GM23338 (cell line): ENCODE data around the gene NUP50.

Source experiments
- CREB1 ChIP-seq: fragments of 250-450 bp; sonication (Bioruptor Pico); IDR thresholded peaks from 2 replicates; pipeline ENCODE4 v1.5.0; 2020; ENCODE audit warnings: low read depth, mild to moderate bottlenecking, moderate library complexity
- EZH2 ChIP-seq: fragments of 200-600 bp; sonication (generic); IDR thresholded peaks from one replicate; pipeline ENCODE4 v1.8.0; 2017; ENCODE audit warnings: antibody characterized with exemption, mild to moderate bottlenecking, low read depth; ENCODE audit not compliant: unreplicated experiment
- EZH2phosphoT487 ChIP-seq: fragments of 200-600 bp; sonication (generic); IDR thresholded peaks from one replicate; pipeline ENCODE4 v1.8.1; 2018; ENCODE audit warnings: antibody characterized with exemption; ENCODE audit not compliant: unreplicated experiment
- JUNB ChIP-seq: IDR thresholded peaks from one replicate; pipeline ENCODE4 v1.6.1; 2016; ENCODE audit warnings: antibody characterized with exemption; ENCODE audit not compliant: unreplicated experiment
- NANOG ChIP-seq: IDR thresholded peaks from 2 replicates; pipeline ENCODE4 v1.6.1; 2016; ENCODE audit warnings: antibody characterized with exemption, borderline replicate concordance
- POLR2AphosphoS5 ChIP-seq: IDR thresholded peaks from 2 replicates; pipeline ENCODE4 v1.6.1; 2016; ENCODE audit warnings: antibody characterized with exemption, low read depth
- STAT1 ChIP-seq: IDR thresholded peaks from one replicate; pipeline ENCODE4 v1.6.1; 2016; ENCODE audit warnings: antibody characterized with exemption; ENCODE audit not compliant: unreplicated experiment
- ZNF114 ChIP-seq: fragments of 250-450 bp; sonication (Bioruptor Pico); IDR thresholded peaks from 2 replicates; pipeline ENCODE4 v1.5.0; 2020; ENCODE audit warnings: mild to moderate bottlenecking, moderate library complexity
- ZNF331 ChIP-seq: fragments of 250-450 bp; sonication (Bioruptor Pico); IDR thresholded peaks from 2 replicates; pipeline ENCODE4 v1.5.0; 2020; ENCODE audit warnings: low read depth, mild to moderate bottlenecking, moderate library complexity
- TF ChIP-seq, protein P1 (sequence below): IDR thresholded peaks from one replicate; pipeline ENCODE4 v1.6.1; 2018; ENCODE audit warnings: antibody characterized with exemption; ENCODE audit not compliant: unreplicated experiment
- TF ChIP-seq, protein P2 (sequence below), 2 experiments: fragments of 200-600 bp in 1 of 2; sonication (generic) in 1 of 2; conservative IDR thresholded peaks; 2 replicates each; pipeline versions ENCODE4 v1.5.1 to v1.6.1; 2016 to 2017; ENCODE audit warnings: antibody characterized with exemption in 2 of 2, low read depth in 2 of 2, mild to moderate bottlenecking in 2 of 2, moderate library complexity in 1 of 2
- TF ChIP-seq, protein P3 (sequence below): IDR thresholded peaks from 2 replicates; pipeline ENCODE4 v1.6.1; 2016; ENCODE audit warnings: antibody characterized with exemption
- TF ChIP-seq, protein P4 (sequence below): fragments of 250-450 bp; sonication (Bioruptor Pico); IDR thresholded peaks from 2 replicates; pipeline ENCODE4 v1.5.0; 2020; ENCODE audit warnings: mild to moderate bottlenecking, moderate library complexity

DNA sequence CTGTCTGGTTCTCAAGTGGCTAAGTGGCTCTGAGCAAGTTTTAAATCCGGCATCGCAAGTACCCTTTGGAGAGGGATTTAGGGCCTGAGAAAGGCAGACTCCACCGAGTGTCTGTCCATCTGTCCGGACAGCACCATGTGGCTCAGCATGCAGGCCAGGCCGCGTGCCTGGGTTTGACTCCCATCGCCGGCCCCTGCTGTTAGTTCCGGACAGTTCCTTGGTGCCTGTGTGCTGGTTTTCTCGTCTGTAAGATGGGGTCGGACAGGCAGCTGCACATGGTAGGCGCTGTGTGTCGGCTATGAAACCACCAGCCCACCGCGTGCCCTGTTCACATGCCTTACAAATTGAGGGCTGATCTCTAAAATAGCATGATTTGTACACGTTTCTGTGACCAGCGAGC, 31.0 kb downstream of the NUP50 start:
- TF ChIP-seq, protein P1, sequence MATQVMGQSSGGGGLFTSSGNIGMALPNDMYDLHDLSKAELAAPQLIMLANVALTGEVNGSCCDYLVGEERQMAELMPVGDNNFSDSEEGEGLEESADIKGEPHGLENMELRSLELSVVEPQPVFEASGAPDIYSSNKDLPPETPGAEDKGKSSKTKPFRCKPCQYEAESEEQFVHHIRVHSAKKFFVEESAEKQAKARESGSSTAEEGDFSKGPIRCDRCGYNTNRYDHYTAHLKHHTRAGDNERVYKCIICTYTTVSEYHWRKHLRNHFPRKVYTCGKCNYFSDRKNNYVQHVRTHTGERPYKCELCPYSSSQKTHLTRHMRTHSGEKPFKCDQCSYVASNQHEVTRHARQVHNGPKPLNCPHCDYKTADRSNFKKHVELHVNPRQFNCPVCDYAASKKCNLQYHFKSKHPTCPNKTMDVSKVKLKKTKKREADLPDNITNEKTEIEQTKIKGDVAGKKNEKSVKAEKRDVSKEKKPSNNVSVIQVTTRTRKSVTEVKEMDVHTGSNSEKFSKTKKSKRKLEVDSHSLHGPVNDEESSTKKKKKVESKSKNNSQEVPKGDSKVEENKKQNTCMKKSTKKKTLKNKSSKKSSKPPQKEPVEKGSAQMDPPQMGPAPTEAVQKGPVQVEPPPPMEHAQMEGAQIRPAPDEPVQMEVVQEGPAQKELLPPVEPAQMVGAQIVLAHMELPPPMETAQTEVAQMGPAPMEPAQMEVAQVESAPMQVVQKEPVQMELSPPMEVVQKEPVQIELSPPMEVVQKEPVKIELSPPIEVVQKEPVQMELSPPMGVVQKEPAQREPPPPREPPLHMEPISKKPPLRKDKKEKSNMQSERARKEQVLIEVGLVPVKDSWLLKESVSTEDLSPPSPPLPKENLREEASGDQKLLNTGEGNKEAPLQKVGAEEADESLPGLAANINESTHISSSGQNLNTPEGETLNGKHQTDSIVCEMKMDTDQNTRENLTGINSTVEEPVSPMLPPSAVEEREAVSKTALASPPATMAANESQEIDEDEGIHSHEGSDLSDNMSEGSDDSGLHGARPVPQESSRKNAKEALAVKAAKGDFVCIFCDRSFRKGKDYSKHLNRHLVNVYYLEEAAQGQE = no peak
- TF ChIP-seq JUNB (no peak), ZNF114 (CRISPR knock-in tag) (no peak), EZH2 (no peak), EZH2phosphoT487 (no peak), CREB1 (CRISPR knock-in tag) (no peak), STAT1 (no peak), POLR2AphosphoS5 (no peak), NANOG (no peak), ZNF331 (no peak)
- TF ChIP-seq, protein P2, sequence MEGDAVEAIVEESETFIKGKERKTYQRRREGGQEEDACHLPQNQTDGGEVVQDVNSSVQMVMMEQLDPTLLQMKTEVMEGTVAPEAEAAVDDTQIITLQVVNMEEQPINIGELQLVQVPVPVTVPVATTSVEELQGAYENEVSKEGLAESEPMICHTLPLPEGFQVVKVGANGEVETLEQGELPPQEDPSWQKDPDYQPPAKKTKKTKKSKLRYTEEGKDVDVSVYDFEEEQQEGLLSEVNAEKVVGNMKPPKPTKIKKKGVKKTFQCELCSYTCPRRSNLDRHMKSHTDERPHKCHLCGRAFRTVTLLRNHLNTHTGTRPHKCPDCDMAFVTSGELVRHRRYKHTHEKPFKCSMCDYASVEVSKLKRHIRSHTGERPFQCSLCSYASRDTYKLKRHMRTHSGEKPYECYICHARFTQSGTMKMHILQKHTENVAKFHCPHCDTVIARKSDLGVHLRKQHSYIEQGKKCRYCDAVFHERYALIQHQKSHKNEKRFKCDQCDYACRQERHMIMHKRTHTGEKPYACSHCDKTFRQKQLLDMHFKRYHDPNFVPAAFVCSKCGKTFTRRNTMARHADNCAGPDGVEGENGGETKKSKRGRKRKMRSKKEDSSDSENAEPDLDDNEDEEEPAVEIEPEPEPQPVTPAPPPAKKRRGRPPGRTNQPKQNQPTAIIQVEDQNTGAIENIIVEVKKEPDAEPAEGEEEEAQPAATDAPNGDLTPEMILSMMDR (conservative IDR thresholded peaks at IDR 0.05; ENCODE audit: low read depth in 2 of 2) = no peak
- TF ChIP-seq, protein P3, sequence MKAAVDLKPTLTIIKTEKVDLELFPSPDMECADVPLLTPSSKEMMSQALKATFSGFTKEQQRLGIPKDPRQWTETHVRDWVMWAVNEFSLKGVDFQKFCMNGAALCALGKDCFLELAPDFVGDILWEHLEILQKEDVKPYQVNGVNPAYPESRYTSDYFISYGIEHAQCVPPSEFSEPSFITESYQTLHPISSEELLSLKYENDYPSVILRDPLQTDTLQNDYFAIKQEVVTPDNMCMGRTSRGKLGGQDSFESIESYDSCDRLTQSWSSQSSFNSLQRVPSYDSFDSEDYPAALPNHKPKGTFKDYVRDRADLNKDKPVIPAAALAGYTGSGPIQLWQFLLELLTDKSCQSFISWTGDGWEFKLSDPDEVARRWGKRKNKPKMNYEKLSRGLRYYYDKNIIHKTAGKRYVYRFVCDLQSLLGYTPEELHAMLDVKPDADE = no peak
- TF ChIP-seq, protein P4, sequence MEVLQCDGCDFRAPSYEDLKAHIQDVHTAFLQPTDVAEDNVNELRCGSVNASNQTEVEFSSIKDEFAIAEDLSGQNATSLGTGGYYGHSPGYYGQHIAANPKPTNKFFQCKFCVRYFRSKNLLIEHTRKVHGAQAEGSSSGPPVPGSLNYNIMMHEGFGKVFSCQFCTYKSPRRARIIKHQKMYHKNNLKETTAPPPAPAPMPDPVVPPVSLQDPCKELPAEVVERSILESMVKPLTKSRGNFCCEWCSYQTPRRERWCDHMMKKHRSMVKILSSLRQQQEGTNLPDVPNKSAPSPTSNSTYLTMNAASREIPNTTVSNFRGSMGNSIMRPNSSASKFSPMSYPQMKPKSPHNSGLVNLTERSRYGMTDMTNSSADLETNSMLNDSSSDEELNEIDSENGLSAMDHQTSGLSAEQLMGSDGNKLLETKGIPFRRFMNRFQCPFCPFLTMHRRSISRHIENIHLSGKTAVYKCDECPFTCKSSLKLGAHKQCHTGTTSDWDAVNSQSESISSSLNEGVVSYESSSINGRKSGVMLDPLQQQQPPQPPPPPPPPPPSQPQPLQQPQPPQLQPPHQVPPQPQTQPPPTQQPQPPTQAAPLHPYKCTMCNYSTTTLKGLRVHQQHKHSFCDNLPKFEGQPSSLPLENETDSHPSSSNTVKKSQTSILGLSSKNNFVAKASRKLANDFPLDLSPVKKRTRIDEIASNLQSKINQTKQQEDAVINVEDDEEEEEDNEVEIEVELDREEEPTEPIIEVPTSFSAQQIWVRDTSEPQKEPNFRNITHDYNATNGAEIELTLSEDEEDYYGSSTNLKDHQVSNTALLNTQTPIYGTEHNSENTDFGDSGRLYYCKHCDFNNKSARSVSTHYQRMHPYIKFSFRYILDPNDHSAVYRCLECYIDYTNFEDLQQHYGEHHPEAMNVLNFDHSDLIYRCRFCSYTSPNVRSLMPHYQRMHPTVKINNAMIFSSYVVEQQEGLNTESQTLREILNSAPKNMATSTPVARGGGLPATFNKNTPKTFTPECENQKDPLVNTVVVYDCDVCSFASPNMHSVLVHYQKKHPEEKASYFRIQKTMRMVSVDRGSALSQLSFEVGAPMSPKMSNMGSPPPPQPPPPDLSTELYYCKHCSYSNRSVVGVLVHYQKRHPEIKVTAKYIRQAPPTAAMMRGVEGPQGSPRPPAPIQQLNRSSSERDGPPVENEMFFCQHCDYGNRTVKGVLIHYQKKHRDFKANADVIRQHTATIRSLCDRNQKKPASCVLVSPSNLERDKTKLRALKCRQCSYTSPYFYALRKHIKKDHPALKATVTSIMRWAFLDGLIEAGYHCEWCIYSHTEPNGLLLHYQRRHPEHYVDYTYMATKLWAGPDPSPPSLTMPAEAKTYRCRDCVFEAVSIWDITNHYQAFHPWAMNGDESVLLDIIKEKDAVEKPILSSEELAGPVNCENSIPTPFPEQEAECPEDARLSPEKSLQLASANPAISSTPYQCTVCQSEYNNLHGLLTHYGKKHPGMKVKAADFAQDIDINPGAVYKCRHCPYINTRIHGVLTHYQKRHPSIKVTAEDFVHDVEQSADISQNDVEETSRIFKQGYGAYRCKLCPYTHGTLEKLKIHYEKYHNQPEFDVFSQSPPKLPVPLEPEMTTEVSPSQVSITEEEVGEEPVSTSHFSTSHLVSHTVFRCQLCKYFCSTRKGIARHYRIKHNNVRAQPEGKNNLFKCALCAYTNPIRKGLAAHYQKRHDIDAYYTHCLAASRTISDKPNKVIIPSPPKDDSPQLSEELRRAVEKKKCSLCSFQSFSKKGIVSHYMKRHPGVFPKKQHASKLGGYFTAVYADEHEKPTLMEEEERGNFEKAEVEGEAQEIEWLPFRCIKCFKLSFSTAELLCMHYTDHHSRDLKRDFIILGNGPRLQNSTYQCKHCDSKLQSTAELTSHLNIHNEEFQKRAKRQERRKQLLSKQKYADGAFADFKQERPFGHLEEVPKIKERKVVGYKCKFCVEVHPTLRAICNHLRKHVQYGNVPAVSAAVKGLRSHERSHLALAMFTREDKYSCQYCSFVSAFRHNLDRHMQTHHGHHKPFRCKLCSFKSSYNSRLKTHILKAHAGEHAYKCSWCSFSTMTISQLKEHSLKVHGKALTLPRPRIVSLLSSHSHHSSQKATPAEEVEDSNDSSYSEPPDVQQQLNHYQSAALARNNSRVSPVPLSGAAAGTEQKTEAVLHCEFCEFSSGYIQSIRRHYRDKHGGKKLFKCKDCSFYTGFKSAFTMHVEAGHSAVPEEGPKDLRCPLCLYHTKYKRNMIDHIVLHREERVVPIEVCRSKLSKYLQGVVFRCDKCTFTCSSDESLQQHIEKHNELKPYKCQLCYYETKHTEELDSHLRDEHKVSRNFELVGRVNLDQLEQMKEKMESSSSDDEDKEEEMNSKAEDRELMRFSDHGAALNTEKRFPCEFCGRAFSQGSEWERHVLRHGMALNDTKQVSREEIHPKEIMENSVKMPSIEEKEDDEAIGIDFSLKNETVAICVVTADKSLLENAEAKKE (CRISPR knock-in tag) = no peak
